ENCODE measurements around the gene TBKBP1. TPM values are rescaled to one million over a fixed set of nuclear protein-coding genes. Genes with fewer than 3 reads are reported as not detected.

TBKBP1 gene
- total RNA-seq, 1 experiment from 2014 or later = 9.0 TPM

DNA sequence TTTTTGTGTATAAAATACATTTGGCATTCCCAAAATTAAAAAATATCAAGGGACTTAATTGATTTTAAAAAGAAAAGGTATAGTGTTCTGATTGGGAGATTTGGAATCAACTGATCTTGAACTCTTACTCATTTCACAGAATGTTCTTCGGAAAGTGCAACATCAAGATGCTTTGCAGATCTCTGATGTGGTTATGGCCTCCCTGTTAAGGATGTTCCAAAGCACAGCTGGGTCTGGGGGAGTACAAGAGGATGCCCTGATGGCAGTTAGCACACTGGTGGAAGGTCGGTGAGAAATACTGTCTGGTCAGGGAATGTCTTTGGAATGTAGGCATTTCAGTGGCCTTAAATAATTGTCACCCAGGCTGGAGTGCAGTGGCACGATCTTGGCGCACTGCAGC is 19.5 kb upstream of the TBKBP1 start:
- Histone ChIP-seq H3K4me3 (ENCODE audit: low read length) (no peak overlapping the region), H3K4me1 (ENCODE audit: insufficient read depth, low read length) (no peaks in the 10 kb centered on the region), H3K9me2 (replicated peaks; ENCODE audit: low read length) (no peaks in the 10 kb centered on the region), H4K20me1 (ENCODE audit: low read length) (peaks cover 35% of the 10 kb centered on the region), H3K4me2 (ENCODE audit: low read length) (no peak overlapping the region), H3K36me3 (ENCODE audit: low read depth, low read length) (peaks cover 92% of the 10 kb centered on the region), H3K9ac (ENCODE audit: low read length) (no peak overlapping the region), H3K27me3 (ENCODE audit: low read length) (no peaks in the 10 kb centered on the region), H3F3A (ENCODE audit: low read length, unreplicated experiment) (peaks cover 7% of the 10 kb centered on the region), H3K27ac (ENCODE audit: low read length) (no peak overlapping the region), H2AFZ (ENCODE audit: low read length) (no peak overlapping the region), H3K79me2 (ENCODE audit: low read length) (0 out of 2 replicates have a peak, but pooled peaks cover 4% of the 10 kb centered on the region), H3K9me3 (ENCODE audit: low read length) (no peaks in the 10 kb centered on the region)
- BruUV-seq (replicated peaks) = no TSS peak
- TF ChIP-seq EZH2phosphoT487 (IDR thresholded peaks at IDR 0.05; ENCODE audit: borderline replicate concordance, low read length) = no peak
- TF ChIP-seq EZH2 (IDR thresholded peaks at IDR 0.05; ENCODE audit: low read length, unreplicated experiment) = no peak
- TF ChIP-seq CTCF (conservative IDR thresholded peaks at IDR 0.05; ENCODE audit: low read depth, low read length) = no peak
- intact Hi-C loops (cut with micrococcal nuclease) = no loop called here
- POLR2A ChIA-PET (ENCODE audit: unreplicated experiment) = no interaction called here
- CTCF ChIA-PET = no interaction called here
- ATAC-seq (no peak), DNase-seq (no peak)

DNA sequence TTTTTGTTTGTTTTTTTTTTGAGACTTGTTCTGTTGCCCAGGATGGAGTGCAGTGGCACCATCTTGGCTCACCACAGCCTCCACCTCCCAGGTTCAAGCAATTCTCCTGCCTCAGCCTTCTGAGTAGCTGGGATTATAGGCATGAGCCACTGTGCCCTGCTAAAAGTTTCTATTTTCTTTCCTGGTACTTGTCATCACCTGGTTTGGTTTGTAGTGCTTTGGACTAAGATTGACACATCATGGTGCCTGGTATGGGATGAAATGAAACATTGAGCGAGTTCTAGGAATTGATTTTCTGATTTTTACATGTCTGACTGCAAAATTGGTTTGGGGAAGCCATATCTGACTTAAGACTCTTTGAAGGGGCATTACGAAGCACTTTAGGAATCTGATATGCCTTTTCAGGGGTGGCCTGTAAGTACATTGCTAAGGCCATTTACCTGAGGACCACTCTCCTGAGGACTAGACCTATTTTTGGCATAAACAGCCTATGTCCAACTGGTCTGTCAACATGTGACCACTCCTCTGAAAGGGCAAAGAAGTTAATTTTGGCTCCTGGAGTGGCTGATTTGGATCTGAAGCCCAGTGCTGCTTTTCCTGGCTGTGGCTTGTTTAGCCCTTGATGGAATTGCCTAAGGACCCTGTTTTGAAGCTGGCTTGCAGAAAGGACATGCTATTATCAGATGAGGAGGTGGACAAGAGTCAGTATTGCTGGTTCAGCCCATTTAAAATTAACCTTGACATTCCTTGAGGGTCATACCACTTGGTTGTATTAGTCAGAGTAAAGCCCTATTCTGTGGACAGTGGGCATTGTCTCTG is 18.4 kb upstream of the TBKBP1 start:
- H3K4me1 ChIP-seq (ENCODE audit: insufficient read depth, low read length) = no peaks in the 10 kb centered on the region
- H3K4me2 ChIP-seq (ENCODE audit: low read length) = no peak overlapping the region
- intact Hi-C loops (cut with micrococcal nuclease) = no loop called here
- H3K27ac ChIP-seq (ENCODE audit: low read length) = no peak overlapping the region
- ChIA-PET POLR2A (ENCODE audit: unreplicated experiment) (no interaction called here), CTCF (no interaction called here)
- H3K9me2 ChIP-seq (replicated peaks; ENCODE audit: low read length) = no peaks in the 10 kb centered on the region
- 0 out of 2 replicates have a peak, but pooled peaks cover 4% of the 10 kb centered on the region for H3K79me2 ChIP-seq (ENCODE audit: low read length)
- peaks cover 35% of the 10 kb centered on the region for H4K20me1 ChIP-seq (ENCODE audit: low read length)
- peaks cover 7% of the 10 kb centered on the region for H3F3A ChIP-seq (ENCODE audit: low read length, unreplicated experiment)
- DNase-seq (no peak), ATAC-seq (no peak)
- no TSS peak for BruUV-seq (replicated peaks)
- H3K4me3 ChIP-seq (ENCODE audit: low read length) = no peak overlapping the region
- H2AFZ ChIP-seq (ENCODE audit: low read length) = no peak overlapping the region
- peaks cover 90% of the 10 kb centered on the region for H3K36me3 ChIP-seq (ENCODE audit: low read depth, low read length)
- no peak overlapping the region for H3K9ac ChIP-seq (ENCODE audit: low read length)
- no peaks in the 10 kb centered on the region for H3K27me3 ChIP-seq (ENCODE audit: low read length)
- no peak for TF ChIP-seq EZH2phosphoT487 (IDR thresholded peaks at IDR 0.05; ENCODE audit: borderline replicate concordance, low read length)
- TF ChIP-seq CTCF (conservative IDR thresholded peaks at IDR 0.05; ENCODE audit: low read depth, low read length) = no peak
- no peak for TF ChIP-seq EZH2 (IDR thresholded peaks at IDR 0.05; ENCODE audit: low read length, unreplicated experiment)
- H3K9me3 ChIP-seq (ENCODE audit: low read length) = no peaks in the 10 kb centered on the region

DNA sequence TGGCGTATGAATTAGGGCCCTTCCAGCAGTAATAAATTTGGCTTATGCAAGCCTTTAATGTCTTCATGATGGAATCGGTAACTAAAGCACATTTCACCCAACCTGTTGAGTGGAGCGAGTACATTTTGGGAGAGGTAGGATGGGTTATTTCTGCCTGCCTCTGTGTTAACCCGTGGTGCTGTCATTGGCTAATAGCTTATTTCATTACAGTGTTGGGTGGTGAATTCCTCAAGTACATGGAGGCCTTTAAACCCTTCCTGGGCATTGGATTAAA is 17.8 kb upstream of the TBKBP1 start:
- TF ChIP-seq EZH2 (IDR thresholded peaks at IDR 0.05; ENCODE audit: low read length, unreplicated experiment) (no peak), CTCF (conservative IDR thresholded peaks at IDR 0.05; ENCODE audit: low read depth, low read length) (no peak), EZH2phosphoT487 (IDR thresholded peaks at IDR 0.05; ENCODE audit: borderline replicate concordance, low read length) (no peak)
- Histone ChIP-seq H3K27me3 (ENCODE audit: low read length) (no peaks in the 10 kb centered on the region), H3K4me2 (ENCODE audit: low read length) (no peak overlapping the region), H3K9me3 (ENCODE audit: low read length) (no peaks in the 10 kb centered on the region), H3K4me3 (ENCODE audit: low read length) (no peak overlapping the region), H3K27ac (ENCODE audit: low read length) (no peak overlapping the region), H4K20me1 (ENCODE audit: low read length) (peaks cover 35% of the 10 kb centered on the region), H3K9me2 (replicated peaks; ENCODE audit: low read length) (no peaks in the 10 kb centered on the region), H3K4me1 (ENCODE audit: insufficient read depth, low read length) (no peaks in the 10 kb centered on the region), H3K79me2 (ENCODE audit: low read length) (0 out of 2 replicates have a peak, but pooled peaks cover 4% of the 10 kb centered on the region), H2AFZ (ENCODE audit: low read length) (no peak overlapping the region), H3K9ac (ENCODE audit: low read length) (no peak overlapping the region), H3F3A (ENCODE audit: low read length, unreplicated experiment) (peaks cover 7% of the 10 kb centered on the region), H3K36me3 (ENCODE audit: low read depth, low read length) (peaks cover 90% of the 10 kb centered on the region)
- ChIA-PET POLR2A (ENCODE audit: unreplicated experiment) (no interaction called here), CTCF (no interaction called here)
- BruUV-seq (replicated peaks) = no TSS peak
- ATAC-seq (no peak), DNase-seq (no peak)
- intact Hi-C loops (cut with micrococcal nuclease) = no loop called here

Measured in PC-3 (cell line).